Kidney epithelial cell (primary cell): ENCODE data around the gene HES5. TPM values are rescaled to one million over a fixed set of nuclear protein-coding genes. Genes with fewer than 3 reads are reported as not detected.

ENCODE experiments used
- DNase-seq: peaks from one replicate; pipeline ENCODE4 v3.0.0-alpha.2; 2010; ENCODE audit warnings: low read depth
- H3K27me3 ChIP-seq: 2 replicates; pipeline ENCODE4 v1.6.0; 2011; ENCODE audit warnings: low read length; ENCODE audit not compliant: control insufficient read depth, insufficient read depth
- H3K36me3 ChIP-seq: 2 replicates; pipeline ENCODE4 v1.5.1; 2011; ENCODE audit warnings: low read length; ENCODE audit not compliant: control insufficient read depth, insufficient read depth
- H3K4me3 ChIP-seq: 2 replicates; pipeline ENCODE4 v1.5.1; 2011; ENCODE audit warnings: low read depth, mild to moderate bottlenecking, control low read depth, low read length
- total RNA-seq: library from RNA; depleted of rRNA; stranded (reverse); fragments of >200 nt; gene quantifications from 2 replicates; pipeline ENCODE4 v1.2.3, GENCODE V29; 2015
- TF ChIP-seq, protein P1 (sequence below): IDR thresholded peaks from 2 replicates; pipeline ENCODE4 v1.5.1; 2011; ENCODE audit warnings: mild to moderate bottlenecking, moderate library complexity, low read length, control low read depth, inconsistent platforms; ENCODE audit not compliant: insufficient read depth, poor library complexity, severe bottlenecking

The HES5 gene
- total RNA-seq, 1 donor from 2014 or later: 0.71 TPM

DNA sequence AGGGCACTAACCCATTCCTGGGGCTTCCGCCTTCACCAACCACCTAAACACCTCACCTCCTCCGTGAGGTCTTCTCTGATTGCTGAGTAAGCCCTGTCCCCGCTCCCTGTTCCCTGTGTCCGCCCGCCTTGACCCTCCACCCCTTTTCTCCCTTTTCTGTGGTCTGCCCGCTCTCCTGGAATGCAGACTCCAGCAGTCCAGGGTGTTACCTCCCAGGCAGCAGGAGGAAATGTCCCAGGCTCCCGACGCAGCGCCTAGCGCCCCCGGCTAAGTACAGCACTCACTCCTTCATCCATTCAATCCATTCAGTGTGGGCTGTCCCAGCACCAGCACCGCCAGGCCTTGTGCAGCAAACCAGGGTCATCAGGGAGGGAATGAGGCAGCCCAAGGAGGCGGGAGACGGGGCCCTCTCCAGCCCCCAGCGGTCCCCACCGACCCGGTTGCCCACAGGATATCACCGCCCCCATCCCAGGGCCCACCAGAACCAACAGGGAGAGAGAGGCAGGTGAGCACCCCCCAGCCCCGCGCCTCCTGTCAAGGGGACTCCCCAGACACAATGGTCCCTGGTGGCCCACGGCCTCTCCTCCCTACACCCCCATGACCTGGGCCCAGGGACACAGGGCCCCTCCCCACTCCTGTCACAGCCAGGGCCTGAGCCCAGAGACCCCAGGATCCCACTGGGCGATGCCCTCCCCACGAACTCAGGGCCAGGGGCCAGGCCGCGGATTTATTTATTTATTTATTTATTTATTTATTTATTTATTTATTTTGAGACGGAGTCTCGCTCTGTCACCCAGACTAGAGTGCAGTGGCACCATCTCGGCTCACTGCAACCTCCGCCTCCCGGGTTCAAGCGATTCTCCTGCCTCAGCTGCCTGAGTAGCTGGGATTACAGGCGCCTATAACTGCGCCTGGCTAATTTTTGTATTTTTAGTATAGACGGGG is 36.3 kb upstream of the HES5 start:
- no peak for DNase-seq
- TF ChIP-seq, protein P1, sequence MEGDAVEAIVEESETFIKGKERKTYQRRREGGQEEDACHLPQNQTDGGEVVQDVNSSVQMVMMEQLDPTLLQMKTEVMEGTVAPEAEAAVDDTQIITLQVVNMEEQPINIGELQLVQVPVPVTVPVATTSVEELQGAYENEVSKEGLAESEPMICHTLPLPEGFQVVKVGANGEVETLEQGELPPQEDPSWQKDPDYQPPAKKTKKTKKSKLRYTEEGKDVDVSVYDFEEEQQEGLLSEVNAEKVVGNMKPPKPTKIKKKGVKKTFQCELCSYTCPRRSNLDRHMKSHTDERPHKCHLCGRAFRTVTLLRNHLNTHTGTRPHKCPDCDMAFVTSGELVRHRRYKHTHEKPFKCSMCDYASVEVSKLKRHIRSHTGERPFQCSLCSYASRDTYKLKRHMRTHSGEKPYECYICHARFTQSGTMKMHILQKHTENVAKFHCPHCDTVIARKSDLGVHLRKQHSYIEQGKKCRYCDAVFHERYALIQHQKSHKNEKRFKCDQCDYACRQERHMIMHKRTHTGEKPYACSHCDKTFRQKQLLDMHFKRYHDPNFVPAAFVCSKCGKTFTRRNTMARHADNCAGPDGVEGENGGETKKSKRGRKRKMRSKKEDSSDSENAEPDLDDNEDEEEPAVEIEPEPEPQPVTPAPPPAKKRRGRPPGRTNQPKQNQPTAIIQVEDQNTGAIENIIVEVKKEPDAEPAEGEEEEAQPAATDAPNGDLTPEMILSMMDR: no peak
- H3K4me3 ChIP-seq: no peak overlapping the region
- H3K36me3 ChIP-seq: no peaks in the 10 kb centered on the region
- peaks cover 12% of the 10 kb centered on the region for H3K27me3 ChIP-seq

DNA sequence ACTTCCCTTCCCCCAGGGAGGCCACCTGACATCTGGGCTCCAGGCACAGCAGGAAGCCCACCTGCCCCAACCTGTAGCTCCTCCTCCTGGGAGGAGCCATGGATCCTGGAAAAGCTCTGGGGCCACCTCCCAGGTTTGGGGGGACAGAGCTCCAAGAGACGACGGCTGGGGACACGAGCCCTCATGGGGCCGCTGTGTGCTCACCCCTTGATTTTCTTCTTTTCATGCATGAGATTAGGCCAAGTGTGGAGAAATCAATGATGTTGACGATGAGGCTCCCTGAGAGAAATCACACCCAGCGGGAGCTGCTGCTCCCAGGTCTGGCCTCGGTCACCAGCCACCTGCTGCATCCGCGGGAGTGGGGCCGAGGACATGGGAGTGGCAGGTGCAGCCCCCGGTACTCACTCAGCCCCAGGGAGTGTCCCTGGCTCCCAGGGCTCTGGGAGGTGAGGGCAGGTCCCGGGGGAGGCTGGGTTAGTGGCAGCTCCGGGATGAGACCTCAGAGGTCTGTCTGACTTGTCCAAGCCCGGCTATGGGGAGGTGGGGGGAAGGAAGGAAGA is 34.8 kb upstream of the HES5 start:
- no peak overlapping the region for H3K4me3 ChIP-seq
- TF ChIP-seq, protein P1: no peak

DNA sequence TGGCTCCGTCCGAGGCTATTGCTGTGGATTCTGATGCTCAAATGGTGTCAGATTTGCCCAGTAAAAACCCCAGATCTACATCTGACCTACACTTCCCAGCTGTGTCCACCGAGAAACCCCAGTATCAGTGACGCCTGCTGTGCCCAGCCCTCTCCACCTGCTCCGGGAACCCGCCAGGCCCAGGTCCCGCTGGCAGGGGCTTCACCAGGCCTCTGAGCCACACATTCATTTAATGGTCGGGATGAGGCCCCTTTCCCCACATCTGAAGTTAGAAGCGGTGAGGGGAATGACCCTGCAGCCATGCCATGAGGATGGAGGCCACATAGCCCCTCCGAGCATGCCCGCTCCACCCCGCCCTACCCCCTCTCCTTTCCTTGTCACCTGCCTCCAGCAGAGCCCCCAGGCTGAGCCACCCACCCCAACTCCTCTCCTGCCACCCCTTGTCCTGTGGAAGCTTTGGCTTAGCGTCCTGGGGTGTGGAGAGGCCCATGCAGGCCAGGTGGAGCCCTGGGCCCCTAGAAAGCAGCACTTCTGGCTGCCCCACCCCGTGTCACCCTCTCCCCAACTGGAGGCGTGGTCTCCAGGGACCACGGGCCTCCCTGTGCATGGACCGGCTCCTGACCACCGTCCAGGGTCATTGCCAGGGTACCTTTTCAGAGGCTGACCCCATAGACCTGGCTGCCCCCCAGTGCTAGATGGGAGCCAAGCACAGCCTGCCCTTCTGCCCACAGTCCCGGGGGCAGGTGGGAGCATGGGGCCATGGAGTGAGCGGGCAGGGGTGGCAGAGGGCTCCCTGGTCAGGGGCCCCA is 34.1 kb upstream of the HES5 start:
- no peak for DNase-seq
- TF ChIP-seq, protein P1: no peak
- Histone ChIP-seq H3K36me3 (no peaks in the 10 kb centered on the region), H3K4me3 (no peak overlapping the region), H3K27me3 (peaks cover 10% of the 10 kb centered on the region)

More for the DNA sequence above, 34.8 kb upstream of the HES5 start:
- DNase-seq: no peak
- Histone ChIP-seq H3K36me3 (no peaks in the 10 kb centered on the region), H3K27me3 (peaks cover 12% of the 10 kb centered on the region)

DNA sequence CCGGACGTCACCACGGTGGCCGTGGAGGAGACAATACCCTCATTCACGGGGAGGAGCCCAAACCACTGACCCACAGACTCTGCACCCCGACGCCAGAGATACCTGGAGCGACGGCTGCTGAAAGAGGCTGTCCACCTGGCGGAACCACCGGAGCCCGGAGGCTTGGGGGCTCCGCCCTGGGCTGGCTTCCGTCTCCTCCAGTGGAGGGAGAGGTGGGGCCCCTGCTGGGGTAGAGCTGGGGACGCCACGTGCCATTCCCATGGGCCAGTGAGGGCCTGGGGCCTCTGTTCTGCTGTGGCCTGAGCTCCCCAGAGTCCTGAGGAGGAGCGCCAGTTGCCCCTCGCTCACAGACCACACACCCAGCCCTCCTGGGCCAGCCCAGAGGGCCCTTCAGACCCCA is 33.1 kb upstream of the HES5 start:
- Histone ChIP-seq H3K36me3 (no peaks in the 10 kb centered on the region), H3K4me3 (no peak overlapping the region), H3K27me3 (peaks cover 6% of the 10 kb centered on the region)
- DNase-seq: no peak
- TF ChIP-seq, protein P1: no peak

DNA sequence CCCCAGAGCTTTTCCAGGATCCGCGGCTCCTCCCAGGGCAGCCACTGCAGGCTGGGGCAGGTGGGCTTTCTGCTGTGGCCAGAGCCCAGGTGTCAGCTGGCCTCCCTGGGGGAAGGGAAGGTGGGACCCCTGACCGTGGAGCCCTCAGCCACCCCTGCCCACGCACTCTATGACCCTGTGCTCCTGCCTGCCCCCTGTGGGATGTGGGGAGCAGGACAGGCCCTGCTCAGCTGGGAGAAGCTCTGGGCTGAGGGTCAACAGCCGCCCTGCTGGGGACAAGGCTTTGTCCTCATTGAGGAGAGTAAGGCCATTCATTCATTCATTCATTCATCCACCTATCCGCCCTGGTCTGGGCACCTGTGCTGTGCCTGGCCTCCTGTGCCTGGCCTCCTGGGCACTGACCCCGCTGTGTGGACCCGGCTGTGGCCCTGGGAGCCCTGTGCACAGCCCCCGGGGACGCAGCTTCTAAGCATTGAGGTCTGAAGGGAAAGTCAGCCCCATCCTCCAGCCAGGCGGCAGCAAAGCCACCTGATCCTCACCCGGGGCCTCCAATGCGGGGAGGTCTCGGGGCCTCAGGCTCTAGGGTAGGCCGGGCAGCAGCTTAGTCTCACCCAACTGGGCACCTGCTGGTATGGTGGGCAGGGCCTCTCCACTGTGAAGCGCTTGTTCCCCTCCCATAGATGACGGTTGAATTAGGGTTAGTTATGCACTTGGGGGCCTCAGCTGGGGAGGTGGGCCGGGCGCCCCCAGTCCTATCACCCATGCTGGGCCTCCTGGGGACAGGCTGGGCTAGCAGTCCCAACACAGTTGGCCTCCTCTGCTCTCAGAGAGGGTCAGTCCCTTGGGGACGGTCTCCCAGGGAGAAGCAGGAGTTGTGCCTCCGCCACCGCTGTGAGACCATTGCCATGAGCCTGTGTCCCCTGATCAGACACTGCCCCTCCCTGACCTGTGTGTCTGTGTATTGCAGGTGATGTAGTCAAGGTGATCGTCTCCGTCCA is 32.1 kb upstream of the HES5 start:
- H3K27me3 ChIP-seq: peaks cover 6% of the 10 kb centered on the region
- TF ChIP-seq, protein P1: peak; percentile 25
- H3K4me3 ChIP-seq: no peak overlapping the region
- DNase-seq: no peak
- H3K36me3 ChIP-seq: no peaks in the 10 kb centered on the region
